ENCODE results near the gene SLC9A9. TPM values are rescaled to one million over a fixed set of nuclear protein-coding genes. Genes with fewer than 3 reads are reported as not detected.

Gene SLC9A9
- total and polyA plus RNA-seq, 2 donors (not counting 1 experiment from before 2014, with no cell fraction given), result 14.3 to 74.0 TPM

DNA sequence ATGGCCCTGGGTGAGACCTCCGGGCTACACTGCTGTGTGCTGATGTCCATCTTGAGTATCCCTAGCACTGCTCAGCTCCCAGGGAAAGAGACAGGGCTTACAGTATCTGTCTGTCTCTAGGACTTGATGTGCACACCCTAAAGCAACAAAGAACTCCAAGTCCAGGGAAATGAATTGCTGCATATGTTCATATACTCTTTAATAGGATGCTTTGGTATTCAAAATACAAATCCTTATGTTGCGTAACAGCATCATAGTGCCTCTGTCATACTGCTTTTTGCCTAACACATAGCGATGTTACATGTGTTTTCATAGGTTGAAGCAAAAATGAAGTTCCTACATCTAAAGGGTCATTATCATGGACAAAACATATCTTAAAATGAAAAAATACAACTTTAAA, 299.9 kb downstream of the SLC9A9 start:
- no peak for DNase-seq (ENCODE audit: low read depth in 2 of 2)
- Histone ChIP-seq H3K36me3 (ENCODE audit: control insufficient read depth, insufficient read depth, low read length) (no peaks in the 10 kb centered on the region), H2AFZ (ENCODE audit: low read length) (no peak overlapping the region), H3K4me3 (replicated peaks in 1 of 4; ENCODE audit: control extremely low read depth in 1 of 4, insufficient read depth in 1 of 4, low read depth in 3 of 4, low read length in 4 of 4) (no peak overlapping the region), H3K4me1 (ENCODE audit: control insufficient read depth, extremely low read depth, insufficient read depth, low read length) (no peaks in the 10 kb centered on the region), H3K9ac (ENCODE audit: insufficient read depth, low read length) (no peak overlapping the region), H3K9me3 (ENCODE audit: control insufficient read depth, insufficient read depth, low read depth, low read length) (no peaks in the 10 kb centered on the region), H4K20me1 (ENCODE audit: control insufficient read depth, extremely low read depth, insufficient read depth, low read length) (no peaks in the 10 kb centered on the region), H3K79me2 (ENCODE audit: control insufficient read depth, insufficient read depth, low read length) (no peaks in the 10 kb centered on the region), H3K27me3 (ENCODE audit: control insufficient read depth, insufficient read depth, low read length) (no peaks in the 10 kb centered on the region), H3K4me2 (ENCODE audit: extremely low read depth, insufficient read depth, low read length) (no peak overlapping the region), H3K27ac (ENCODE audit: insufficient read depth, low read length) (no peak overlapping the region)
- TF ChIP-seq, protein P1, sequence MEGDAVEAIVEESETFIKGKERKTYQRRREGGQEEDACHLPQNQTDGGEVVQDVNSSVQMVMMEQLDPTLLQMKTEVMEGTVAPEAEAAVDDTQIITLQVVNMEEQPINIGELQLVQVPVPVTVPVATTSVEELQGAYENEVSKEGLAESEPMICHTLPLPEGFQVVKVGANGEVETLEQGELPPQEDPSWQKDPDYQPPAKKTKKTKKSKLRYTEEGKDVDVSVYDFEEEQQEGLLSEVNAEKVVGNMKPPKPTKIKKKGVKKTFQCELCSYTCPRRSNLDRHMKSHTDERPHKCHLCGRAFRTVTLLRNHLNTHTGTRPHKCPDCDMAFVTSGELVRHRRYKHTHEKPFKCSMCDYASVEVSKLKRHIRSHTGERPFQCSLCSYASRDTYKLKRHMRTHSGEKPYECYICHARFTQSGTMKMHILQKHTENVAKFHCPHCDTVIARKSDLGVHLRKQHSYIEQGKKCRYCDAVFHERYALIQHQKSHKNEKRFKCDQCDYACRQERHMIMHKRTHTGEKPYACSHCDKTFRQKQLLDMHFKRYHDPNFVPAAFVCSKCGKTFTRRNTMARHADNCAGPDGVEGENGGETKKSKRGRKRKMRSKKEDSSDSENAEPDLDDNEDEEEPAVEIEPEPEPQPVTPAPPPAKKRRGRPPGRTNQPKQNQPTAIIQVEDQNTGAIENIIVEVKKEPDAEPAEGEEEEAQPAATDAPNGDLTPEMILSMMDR (conservative IDR thresholded peaks at IDR 0.05 in 1 of 2, IDR thresholded peaks at IDR 0.05 in 1 of 2; ENCODE audit: low read depth in 1 of 2, low read length in 2 of 2), result no peak
- no peak for TF ChIP-seq EZH2 (IDR thresholded peaks at IDR 0.05; ENCODE audit: low read length, missing control alignments)

DNA sequence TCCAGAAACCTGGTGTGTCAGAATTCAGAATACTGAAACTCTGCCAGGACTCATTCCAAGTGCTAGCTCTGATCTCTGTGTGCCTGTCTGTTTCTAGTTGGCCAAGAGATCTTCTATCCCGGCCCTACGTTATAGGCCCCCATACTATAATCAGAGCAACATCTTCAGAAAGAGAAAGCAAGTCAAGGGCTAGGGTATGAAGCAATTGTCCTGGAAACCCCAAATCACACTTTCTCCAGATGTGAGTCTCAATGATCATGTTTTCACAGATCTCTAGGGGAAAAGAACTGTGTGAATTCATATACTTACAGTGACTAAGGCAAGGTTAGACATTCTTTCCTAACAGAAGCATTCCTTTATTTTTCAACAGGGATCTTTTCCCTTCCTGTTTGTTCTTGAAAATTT, 309.7 kb downstream of the SLC9A9 start:
- Histone ChIP-seq H3K27ac (ENCODE audit: insufficient read depth, low read length) (peak overlapping the region; percentile 22), H4K20me1 (ENCODE audit: control insufficient read depth, extremely low read depth, insufficient read depth, low read length) (no peaks in the 10 kb centered on the region), H3K9me3 (ENCODE audit: control insufficient read depth, insufficient read depth, low read depth, low read length) (no peaks in the 10 kb centered on the region), H3K4me2 (ENCODE audit: extremely low read depth, insufficient read depth, low read length) (no peak overlapping the region), H3K79me2 (ENCODE audit: control insufficient read depth, insufficient read depth, low read length) (no peaks in the 10 kb centered on the region), H3K4me3 (replicated peaks in 1 of 4; ENCODE audit: control extremely low read depth in 1 of 4, insufficient read depth in 1 of 4, low read depth in 3 of 4, low read length in 4 of 4) (no peak overlapping the region), H3K36me3 (ENCODE audit: control insufficient read depth, insufficient read depth, low read length) (no peaks in the 10 kb centered on the region), H2AFZ (ENCODE audit: low read length) (no peak overlapping the region), H3K27me3 (ENCODE audit: control insufficient read depth, insufficient read depth, low read length) (no peaks in the 10 kb centered on the region), H3K4me1 (ENCODE audit: control insufficient read depth, extremely low read depth, insufficient read depth, low read length) (peaks cover 10% of the 10 kb centered on the region), H3K9ac (ENCODE audit: insufficient read depth, low read length) (no peak overlapping the region)
- DNase-seq (ENCODE audit: low read depth in 2 of 2), result peak; percentile 49 to 76
- TF ChIP-seq, protein P1 (conservative IDR thresholded peaks at IDR 0.05 in 1 of 2, IDR thresholded peaks at IDR 0.05 in 1 of 2; ENCODE audit: low read depth in 1 of 2, low read length in 2 of 2), result no peak
- no peak for TF ChIP-seq EZH2 (IDR thresholded peaks at IDR 0.05; ENCODE audit: low read length, missing control alignments)

DNA sequence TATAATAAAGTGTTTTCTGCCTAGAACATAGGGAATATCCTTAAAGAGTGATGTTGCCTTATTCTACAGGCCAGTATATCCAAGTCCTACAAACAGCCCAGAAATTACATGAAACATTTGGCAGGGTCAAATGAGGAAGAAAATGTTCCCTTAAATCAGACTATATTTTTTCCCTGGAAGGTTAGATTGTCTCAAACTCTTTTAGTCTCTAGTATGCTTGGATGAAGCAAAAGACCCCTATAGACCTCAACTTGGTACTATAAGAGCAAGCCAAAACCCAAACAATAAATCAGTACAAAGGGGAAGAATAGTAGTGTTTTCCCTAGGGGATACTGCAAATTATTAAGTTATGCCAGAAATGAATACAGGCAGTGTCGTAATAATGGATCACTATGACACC, 310.2 kb downstream of the SLC9A9 start:
- H3K4me3 ChIP-seq (replicated peaks in 1 of 4; ENCODE audit: control extremely low read depth in 1 of 4, insufficient read depth in 1 of 4, low read depth in 3 of 4, low read length in 4 of 4), result no peak overlapping the region
- H3K9me3 ChIP-seq (ENCODE audit: control insufficient read depth, insufficient read depth, low read depth, low read length), result no peaks in the 10 kb centered on the region
- H3K79me2 ChIP-seq (ENCODE audit: control insufficient read depth, insufficient read depth, low read length), result no peaks in the 10 kb centered on the region
- no peak overlapping the region for H3K4me2 ChIP-seq (ENCODE audit: extremely low read depth, insufficient read depth, low read length)
- no peak overlapping the region for H3K9ac ChIP-seq (ENCODE audit: insufficient read depth, low read length)
- no peak overlapping the region for H3K27ac ChIP-seq (ENCODE audit: insufficient read depth, low read length)
- DNase-seq (ENCODE audit: low read depth in 2 of 2), result peak in 1 of 2 donors; percentile 6
- no peaks in the 10 kb centered on the region for H4K20me1 ChIP-seq (ENCODE audit: control insufficient read depth, extremely low read depth, insufficient read depth, low read length)
- peaks cover 10% of the 10 kb centered on the region for H3K4me1 ChIP-seq (ENCODE audit: control insufficient read depth, extremely low read depth, insufficient read depth, low read length)
- no peak for TF ChIP-seq EZH2 (IDR thresholded peaks at IDR 0.05; ENCODE audit: low read length, missing control alignments)
- TF ChIP-seq, protein P1 (conservative IDR thresholded peaks at IDR 0.05 in 1 of 2, IDR thresholded peaks at IDR 0.05 in 1 of 2; ENCODE audit: low read depth in 1 of 2, low read length in 2 of 2), result no peak
- no peaks in the 10 kb centered on the region for H3K36me3 ChIP-seq (ENCODE audit: control insufficient read depth, insufficient read depth, low read length)
- no peaks in the 10 kb centered on the region for H3K27me3 ChIP-seq (ENCODE audit: control insufficient read depth, insufficient read depth, low read length)
- no peak overlapping the region for H2AFZ ChIP-seq (ENCODE audit: low read length)

All from fibroblast of lung (primary cell).